ENCODE results near the gene LPP. TPM values are rescaled to one million over a fixed set of nuclear protein-coding genes. Genes with fewer than 3 reads are reported as not detected.
"Not testable (repeated sequence)": the region's sequence is repeated elsewhere in the genome, so short reads cannot be mapped to it uniquely, and the experiment has no call there.

Gene LPP
- total RNA-seq, 2 donors from 2014 or later, result 52.7 to 53.4 TPM

GRCh38 chr3:188128905-188129304, 25.1 kb upstream of the LPP start:
- DNase-seq (ENCODE audit: low spot score in 2 of 2) (no peak), ATAC-seq (no peak)
- Mint-ChIP-seq H3K27ac (no peak overlapping the region), H3K36me3 (peaks cover 0 to 7% of the 10 kb centered on the region in 2 donors), H3K9me3 (peaks cover 0 to 3% of the 10 kb centered on the region in 2 donors)

DNA sequence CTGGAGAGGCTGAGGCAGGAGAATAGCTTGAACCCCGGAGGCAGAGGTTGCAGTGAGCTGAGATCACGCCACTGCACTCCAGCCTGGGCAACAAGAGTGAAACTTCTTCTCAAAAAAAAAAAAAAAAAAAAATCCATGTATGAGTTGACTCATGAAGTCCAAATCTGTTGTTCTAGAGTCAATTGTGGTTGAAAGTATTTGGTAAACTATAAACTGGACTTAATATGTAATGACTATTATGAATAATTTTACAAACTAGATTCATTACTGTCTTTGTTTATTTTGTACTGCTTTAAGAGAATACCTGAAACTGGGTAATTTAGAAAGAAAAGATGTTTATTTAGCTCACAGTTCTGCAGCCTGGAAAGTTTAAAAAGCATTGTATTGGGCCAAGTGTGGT, 22.9 kb upstream of the LPP start:
- DNase-seq (ENCODE audit: low spot score in 2 of 2); H3K9me3 Mint-ChIP-seq; H3K27ac Mint-ChIP-seq; ATAC-seq: not testable (repeated sequence)
- H3K36me3 Mint-ChIP-seq, result peaks cover 0 to 11% of the 10 kb centered on the region in 2 donors

GRCh38 chr3:188133219-188133618, 20.7 kb upstream of the LPP start:
- DNase-seq (ENCODE audit: low spot score in 2 of 2) (no peak), ATAC-seq (peak; percentile 51 to 82)
- H3K27ac Mint-ChIP-seq, result no peak overlapping the region
- H3K9me3 Mint-ChIP-seq, result peaks cover 0 to 6% of the 10 kb centered on the region in 2 donors
- peaks cover 0 to 11% of the 10 kb centered on the region in 2 donors for H3K36me3 Mint-ChIP-seq

DNA sequence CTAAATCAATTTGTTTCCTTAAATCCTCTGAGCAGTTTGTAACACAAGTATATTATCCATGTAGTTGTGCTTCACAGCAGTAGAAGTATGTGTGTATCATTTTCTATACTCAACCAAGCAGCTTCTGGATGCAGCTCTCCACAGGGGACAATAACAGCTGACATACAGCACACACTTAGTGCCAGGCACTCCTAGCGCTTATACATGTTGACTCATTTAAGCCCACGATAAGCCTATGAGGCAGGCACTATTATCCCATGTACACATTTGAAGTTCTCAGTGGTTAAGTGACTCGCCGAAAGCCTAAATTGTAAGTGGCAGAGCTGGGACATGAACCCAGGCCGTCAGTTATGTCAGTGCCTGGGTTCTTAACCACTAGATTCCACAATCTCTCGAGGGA, 20.3 kb upstream of the LPP start:
- peak; percentile 92 to 96 for ATAC-seq
- no peak for DNase-seq (ENCODE audit: low spot score in 2 of 2)
- Mint-ChIP-seq H3K36me3 (peaks cover 0 to 11% of the 10 kb centered on the region in 2 donors), H3K27ac (peak overlapping the region in 1 of 2 donors; percentile 28), H3K9me3 (peaks cover 0 to 6% of the 10 kb centered on the region in 2 donors)

GRCh38 chr3:188134079-188134478, 19.9 kb upstream of the LPP start:
- Mint-ChIP-seq H3K36me3 (peaks cover 0 to 11% of the 10 kb centered on the region in 2 donors), H3K9me3 (peaks cover 0 to 6% of the 10 kb centered on the region in 2 donors), H3K27ac (peak overlapping the region in 1 of 2 donors; percentile 28)
- DNase-seq (ENCODE audit: low spot score in 2 of 2) (no peak), ATAC-seq (no peak)

GRCh38 chr3:188134856-188135255, 19.1 kb upstream of the LPP start:
- Mint-ChIP-seq H3K27ac (no peak overlapping the region), H3K36me3 (peaks cover 0 to 11% of the 10 kb centered on the region in 2 donors), H3K9me3 (peaks cover 0 to 6% of the 10 kb centered on the region in 2 donors)
- DNase-seq (ENCODE audit: low spot score in 2 of 2), result no peak
- ATAC-seq, result no peak

DNA sequence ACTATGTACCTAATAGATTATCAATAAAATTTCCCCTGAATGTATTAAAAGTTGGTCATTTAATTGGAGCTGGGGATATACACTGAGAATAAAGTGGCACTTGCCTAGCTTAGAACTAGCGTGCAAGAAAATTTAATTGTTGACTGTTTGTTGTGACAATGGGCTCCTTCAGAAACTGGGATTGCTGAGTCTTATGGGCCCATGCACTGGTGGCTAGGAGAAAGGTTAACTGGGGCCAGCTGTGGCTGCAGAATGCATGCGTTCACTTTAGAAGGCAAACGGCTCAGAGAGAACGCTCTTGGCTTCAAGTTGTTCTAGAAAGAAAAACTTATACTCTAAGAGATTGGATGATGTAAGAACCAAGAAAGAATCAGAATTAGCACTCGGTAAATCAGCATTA, 18.7 kb upstream of the LPP start:
- ATAC-seq (no peak), DNase-seq (ENCODE audit: low spot score in 2 of 2) (no peak)
- peaks cover 0 to 6% of the 10 kb centered on the region in 2 donors for H3K9me3 Mint-ChIP-seq
- peaks cover 0 to 11% of the 10 kb centered on the region in 2 donors for H3K36me3 Mint-ChIP-seq
- H3K27ac Mint-ChIP-seq, result no peak overlapping the region

DNA sequence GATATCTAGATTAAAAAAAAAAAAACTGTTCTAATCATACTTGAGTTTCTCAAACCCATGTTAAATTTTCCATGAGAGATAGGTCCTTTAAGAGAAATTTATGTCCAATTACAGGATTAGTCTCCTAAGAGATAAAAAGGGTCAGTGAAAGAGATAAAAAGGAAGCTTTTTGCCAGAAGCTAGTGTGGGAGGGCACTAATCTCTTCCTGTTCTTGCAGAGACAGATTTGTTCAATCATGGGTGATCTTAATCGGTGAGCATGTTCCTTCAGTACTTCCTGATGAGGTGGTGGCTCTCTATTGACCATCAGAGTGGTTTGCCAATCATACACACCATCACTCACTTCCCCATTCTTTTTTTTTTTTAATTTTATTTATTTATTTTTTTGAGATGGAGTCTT, 16.9 kb upstream of the LPP start:
- Mint-ChIP-seq H3K9me3 (peaks cover 0 to 6% of the 10 kb centered on the region in 2 donors), H3K36me3 (peaks cover 0 to 4% of the 10 kb centered on the region in 2 donors), H3K27ac (no peak overlapping the region)
- ATAC-seq, result no peak
- DNase-seq (ENCODE audit: low spot score in 2 of 2), result no peak

GRCh38 chr3:188139466-188139865, 14.5 kb upstream of the LPP start:
- no peak overlapping the region for H3K27ac Mint-ChIP-seq
- ATAC-seq (no peak), DNase-seq (ENCODE audit: low spot score in 2 of 2) (no peak)
- H3K36me3 Mint-ChIP-seq, result no peaks in the 10 kb centered on the region
- H3K9me3 Mint-ChIP-seq, result no peaks in the 10 kb centered on the region

DNA sequence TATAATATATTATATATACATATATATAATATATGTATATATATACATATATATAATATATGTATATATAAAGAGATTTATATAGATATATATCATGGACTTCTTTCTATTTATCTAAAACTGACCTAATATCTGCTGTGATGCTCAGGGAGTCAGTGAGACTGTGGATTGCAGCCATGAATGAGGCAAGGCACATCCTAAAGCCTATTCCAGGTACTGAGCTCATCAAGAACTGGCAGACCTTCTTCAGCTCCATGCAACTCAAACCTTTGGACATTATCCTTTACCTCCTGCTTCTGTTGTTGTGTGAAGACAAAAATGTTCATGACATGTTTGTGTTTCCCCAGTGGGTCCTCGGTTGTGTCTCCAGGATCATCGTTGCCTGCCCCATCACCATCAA, 7.7 kb upstream of the LPP start:
- Mint-ChIP-seq H3K27ac (no peak overlapping the region), H3K9me3 (peaks cover 0 to 17% of the 10 kb centered on the region in 2 donors), H3K36me3 (peaks cover 0 to 18% of the 10 kb centered on the region in 2 donors)
- no peak for ATAC-seq
- DNase-seq (ENCODE audit: low spot score in 2 of 2), result no peak

- ATAC-seq (no peak), DNase-seq (ENCODE audit: low spot score in 2 of 2) (no peak)
- Mint-ChIP-seq H3K36me3 (peaks cover 0 to 18% of the 10 kb centered on the region in 2 donors), H3K27ac (no peak overlapping the region), H3K9me3 (peaks cover 0 to 17% of the 10 kb centered on the region in 2 donors)
Observed at GRCh38 chr3:188147782-188148181, 6.2 kb upstream of the LPP start.

DNA sequence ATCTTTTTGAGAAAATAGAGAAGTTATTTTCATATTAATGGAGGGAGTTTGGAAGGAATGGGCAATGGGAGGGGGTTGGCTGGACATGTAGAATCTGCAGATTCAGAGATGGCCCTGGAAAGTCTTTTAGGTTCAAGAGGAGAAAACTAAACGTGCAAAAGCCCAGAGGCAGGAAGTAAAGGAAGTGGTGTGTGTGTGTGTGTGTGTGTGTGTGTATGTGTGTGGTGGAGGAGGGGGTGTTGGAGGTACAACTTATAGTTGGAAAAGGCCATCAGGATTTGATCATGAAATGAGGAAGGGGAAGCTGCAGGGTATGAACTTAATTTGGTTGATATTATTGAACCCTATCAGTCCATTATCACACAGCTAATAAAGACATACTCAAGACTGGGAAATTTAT, 5.6 kb upstream of the LPP start:
- peaks cover 0 to 17% of the 10 kb centered on the region in 2 donors for H3K9me3 Mint-ChIP-seq
- ATAC-seq (no peak), DNase-seq (ENCODE audit: low spot score in 2 of 2) (no peak)
- peaks cover 0 to 20% of the 10 kb centered on the region in 2 donors for H3K36me3 Mint-ChIP-seq
- H3K27ac Mint-ChIP-seq, result peak overlapping the region in 1 of 2 donors; percentile 8

DNA sequence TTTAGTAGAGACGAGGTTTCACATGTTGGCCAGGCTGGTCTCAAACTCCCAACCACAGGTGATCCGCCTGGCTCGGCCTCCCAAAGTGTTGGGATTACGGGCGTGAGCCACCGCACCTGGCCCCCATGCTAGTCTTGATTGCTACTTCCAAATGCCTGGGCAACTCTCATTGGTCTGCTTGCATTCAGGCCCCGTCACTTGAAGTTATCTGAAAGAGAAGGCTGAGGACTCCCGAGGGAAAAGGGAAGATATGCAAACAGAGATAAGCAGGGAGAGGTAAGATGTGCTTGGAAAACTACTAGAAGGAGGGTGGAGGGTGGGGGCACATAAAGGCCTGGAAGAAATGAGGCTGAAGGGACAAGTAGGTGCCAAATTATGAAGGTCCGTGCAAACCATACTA, 4.4 kb upstream of the LPP start:
- ATAC-seq (no peak), DNase-seq (ENCODE audit: low spot score in 2 of 2) (no peak)
- Mint-ChIP-seq H3K9me3 (peaks cover 0 to 17% of the 10 kb centered on the region in 2 donors), H3K27ac (no peak overlapping the region), H3K36me3 (peaks cover 2 to 26% of the 10 kb centered on the region in 2 donors)

GRCh38 chr3:188150982-188151381, 3.0 kb upstream of the LPP start:
- peaks cover 0 to 17% of the 10 kb centered on the region in 2 donors for H3K9me3 Mint-ChIP-seq
- ATAC-seq (peak in 1 of 2 donors; percentile 14), DNase-seq (ENCODE audit: low spot score in 2 of 2) (no peak)
- no peak overlapping the region for H3K27ac Mint-ChIP-seq
- H3K36me3 Mint-ChIP-seq, result peaks cover 14 to 37% of the 10 kb centered on the region in 2 donors

GRCh38 chr3:188151438-188151837, 2.5 kb upstream of the LPP start:
- H3K9me3 Mint-ChIP-seq, result peaks cover 0 to 17% of the 10 kb centered on the region in 2 donors
- no peak for ATAC-seq

DNA sequence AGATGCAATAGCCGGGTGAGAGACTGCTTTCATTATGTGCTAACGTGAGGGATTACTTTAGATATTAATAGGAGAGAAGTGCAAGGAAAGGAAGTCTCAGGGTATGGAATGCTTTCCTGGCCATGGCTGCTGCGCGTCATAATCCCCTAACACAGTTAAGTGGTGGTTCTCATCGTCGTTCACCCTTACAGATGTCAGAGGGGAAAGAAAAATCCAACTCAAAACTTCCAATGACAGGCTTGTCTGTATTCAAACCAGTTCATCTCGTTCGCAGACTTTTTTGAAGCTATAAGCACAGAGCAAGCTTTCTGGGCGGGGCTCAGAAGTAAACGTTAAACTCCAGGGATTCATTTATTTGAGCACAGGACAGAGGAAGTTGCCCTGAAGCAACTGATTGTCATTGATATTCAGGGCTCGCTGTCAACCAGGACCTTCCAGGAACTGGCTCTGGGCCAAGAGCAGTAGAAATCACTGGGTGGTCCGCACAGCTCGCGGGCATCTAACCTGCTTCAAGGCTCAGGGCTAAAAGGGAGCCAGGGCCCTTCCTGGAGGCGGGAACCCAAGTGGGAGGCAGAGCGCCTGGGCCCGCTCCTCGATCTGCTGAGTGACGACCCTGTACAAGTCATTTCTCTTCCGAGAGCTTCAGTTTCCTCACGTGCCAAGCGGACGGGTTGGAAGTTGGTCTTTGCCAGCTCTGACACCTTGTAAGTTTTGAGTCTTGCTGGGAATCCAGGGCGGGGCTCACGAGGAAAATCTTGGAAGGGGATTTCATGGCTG, 1.1 kb upstream of the LPP start:
- DNase-seq (ENCODE audit: low spot score in 2 of 2) (peak in 1 of 2 donors; percentile 56), ATAC-seq (no peak)
- peak overlapping the region in 1 of 2 donors; percentile 98 for H3K27ac Mint-ChIP-seq
- H3K36me3 Mint-ChIP-seq, result peaks cover 19 to 46% of the 10 kb centered on the region in 2 donors
- H3K9me3 Mint-ChIP-seq, result peaks cover 0 to 17% of the 10 kb centered on the region in 2 donors

More at GRCh38 chr3:188151438-188151837, 2.5 kb upstream of the LPP start:
- DNase-seq (ENCODE audit: low spot score in 2 of 2), result no peak
- no peak overlapping the region for H3K27ac Mint-ChIP-seq
- peaks cover 18 to 41% of the 10 kb centered on the region in 2 donors for H3K36me3 Mint-ChIP-seq

DNA sequence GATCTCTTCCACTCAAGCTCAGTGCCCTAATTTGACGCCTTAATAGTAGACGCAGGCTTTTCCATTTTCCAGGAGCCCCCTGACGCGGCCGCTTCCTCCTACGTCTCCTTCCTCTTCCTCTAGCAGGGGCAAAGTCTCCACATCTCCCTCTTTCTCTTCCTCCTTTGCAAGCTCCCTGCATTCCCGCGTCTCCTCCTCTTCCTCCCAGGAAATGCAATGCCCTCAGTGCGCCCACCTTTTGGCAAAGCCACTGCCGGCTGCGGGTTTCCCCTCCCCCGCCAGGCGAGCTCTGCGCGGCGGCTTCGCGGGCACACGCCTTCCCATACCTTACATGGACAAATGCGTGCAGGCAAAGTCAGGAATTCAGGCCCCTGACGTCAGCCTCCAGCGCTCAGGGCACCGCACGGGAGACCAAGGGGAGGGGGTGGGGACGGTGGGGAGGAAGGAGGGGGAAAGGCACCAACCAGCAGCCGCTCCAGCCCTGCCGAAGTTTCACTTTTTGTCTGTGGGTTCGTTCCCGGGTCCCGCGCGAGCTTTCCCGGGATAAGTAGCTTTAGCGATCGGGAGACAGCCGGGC, 432 bp upstream of the LPP start:
- peak; percentile 21 to 57 for ATAC-seq
- DNase-seq (ENCODE audit: low spot score in 2 of 2), result peak in 1 of 2 donors; percentile 81
- peaks cover 19 to 39% of the 10 kb centered on the region in 2 donors for H3K36me3 Mint-ChIP-seq
- H3K9me3 Mint-ChIP-seq, result peaks cover 0 to 10% of the 10 kb centered on the region in 2 donors
- H3K27ac Mint-ChIP-seq, result peak overlapping the region; percentile 92 to 98

All from activated naive CD4-positive, alpha-beta T cell treated with anti-CD3 and anti-CD28 coated beads, Interleukin-2, amount 50 U/mL, for 72 hours (primary cell).